Chondrocyte (in vitro differentiated cells): ENCODE results near the gene XRCC6. TPM values are rescaled to one million over a fixed set of nuclear protein-coding genes. Genes with fewer than 3 reads are reported as not detected.
"Not testable (repeated sequence)": the region's sequence is repeated elsewhere in the genome, so short reads cannot be mapped to it uniquely, and the experiment has no call there.

Source experiments
- DNase-seq: peaks from one replicate; pipeline ENCODE4 v3.0.0; 2021; ENCODE audit warnings: mixed read lengths, low spot score
- H3K27ac Mint-ChIP-seq: one replicate; pipeline ENCODE4 v1.8.0; 2021; ENCODE audit warnings: mild to moderate bottlenecking, moderate library complexity, mixed read lengths; ENCODE audit not compliant: unreplicated experiment
- H3K27me3 Mint-ChIP-seq: 2 replicates; pipeline ENCODE4 v1.8.0; 2021; ENCODE audit warnings: low read depth, mixed read lengths
- H3K36me3 Mint-ChIP-seq: 2 replicates; pipeline ENCODE4 v1.8.0; 2021; ENCODE audit warnings: low read depth, mixed read lengths
- H3K4me1 Mint-ChIP-seq: 2 replicates; pipeline ENCODE4 v1.8.0; 2021; ENCODE audit warnings: low read depth, mild to moderate bottlenecking, mixed read lengths
- H3K4me3 Mint-ChIP-seq: one replicate; pipeline ENCODE4 v1.8.0; 2021; ENCODE audit warnings: mild to moderate bottlenecking, moderate library complexity, mixed read lengths; ENCODE audit not compliant: unreplicated experiment
- H3K9me3 Mint-ChIP-seq: 2 replicates; pipeline ENCODE4 v1.8.0; 2021; ENCODE audit warnings: low read depth, mixed read lengths
- CTCF ChIP-seq: fragments of 200-600 bp; sonication (generic); IDR thresholded peaks from 2 replicates; pipeline ENCODE4 v1.5.0; 2021; ENCODE audit warnings: antibody characterized with exemption, mild to moderate bottlenecking, moderate library complexity
- total RNA-seq: library from RNA; stranded (reverse); gene quantifications from 3 replicates; pipeline ENCODE4 v1.2.1, GENCODE V29; 2021

Gene XRCC6
- total RNA-seq, 1 donor from 2014 or later, result 161 TPM

GRCh38 chr22:41664490-41664889 is 43.4 kb downstream of the XRCC6 start:
- peaks cover 25% of the 10 kb centered on the region for H3K36me3 Mint-ChIP-seq

GRCh38 chr22:41664951-41665350 is 43.9 kb downstream of the XRCC6 start:
- no peak for TF ChIP-seq CTCF

More at GRCh38 chr22:41664490-41664889, 43.4 kb downstream of the XRCC6 start:
- Mint-ChIP-seq H3K4me1 (peaks cover 18% of the 10 kb centered on the region), H3K27me3 (no peaks in the 10 kb centered on the region), H3K9me3 (no peaks in the 10 kb centered on the region), H3K27ac (peak overlapping the region; percentile 27), H3K4me3 (no peak overlapping the region)
- no peak for DNase-seq
- TF ChIP-seq CTCF, result no peak

GRCh38 chr22:41668971-41669911 is 48.1 kb downstream of the XRCC6 start:
- no peaks in the 10 kb centered on the region for H3K9me3 Mint-ChIP-seq
- DNase-seq, result peak; percentile 29
- H3K27me3 Mint-ChIP-seq, result no peaks in the 10 kb centered on the region
- no peak overlapping the region for H3K4me3 Mint-ChIP-seq
- H3K36me3 Mint-ChIP-seq, result peaks cover 3% of the 10 kb centered on the region
- H3K4me1 Mint-ChIP-seq, result peaks cover 23% of the 10 kb centered on the region
- H3K27ac Mint-ChIP-seq, result peak overlapping the region; percentile 86
- no peak for TF ChIP-seq CTCF

More at GRCh38 chr22:41664951-41665350, 43.9 kb downstream of the XRCC6 start:
- Mint-ChIP-seq H3K4me3 (no peak overlapping the region), H3K27me3 (no peaks in the 10 kb centered on the region), H3K9me3 (no peaks in the 10 kb centered on the region), H3K27ac (no peak overlapping the region), H3K4me1 (peaks cover 20% of the 10 kb centered on the region), H3K36me3 (peaks cover 23% of the 10 kb centered on the region)
- no peak for DNase-seq

GRCh38 chr22:41672096-41672495 is 51.0 kb downstream of the XRCC6 start:
- peak overlapping the region; percentile 36 for H3K27ac Mint-ChIP-seq

GRCh38 chr22:41672780-41673509 is 51.9 kb downstream of the XRCC6 start:
- Mint-ChIP-seq H3K36me3 (peaks cover 13% of the 10 kb centered on the region), H3K4me1 (peaks cover 10% of the 10 kb centered on the region), H3K27me3 (no peaks in the 10 kb centered on the region), H3K27ac (no peak overlapping the region), H3K9me3 (no peaks in the 10 kb centered on the region), H3K4me3 (no peak overlapping the region)
- no peak for DNase-seq
- TF ChIP-seq CTCF, result peak; percentile 41

More at GRCh38 chr22:41672096-41672495, 51.0 kb downstream of the XRCC6 start:
- peaks cover 17% of the 10 kb centered on the region for H3K4me1 Mint-ChIP-seq
- not testable (repeated sequence) for DNase-seq, H3K4me3 Mint-ChIP-seq, H3K36me3 Mint-ChIP-seq, H3K27me3 Mint-ChIP-seq, H3K9me3 Mint-ChIP-seq
